ENCODE data around the gene WNK2.

The WNK2 gene

DNA sequence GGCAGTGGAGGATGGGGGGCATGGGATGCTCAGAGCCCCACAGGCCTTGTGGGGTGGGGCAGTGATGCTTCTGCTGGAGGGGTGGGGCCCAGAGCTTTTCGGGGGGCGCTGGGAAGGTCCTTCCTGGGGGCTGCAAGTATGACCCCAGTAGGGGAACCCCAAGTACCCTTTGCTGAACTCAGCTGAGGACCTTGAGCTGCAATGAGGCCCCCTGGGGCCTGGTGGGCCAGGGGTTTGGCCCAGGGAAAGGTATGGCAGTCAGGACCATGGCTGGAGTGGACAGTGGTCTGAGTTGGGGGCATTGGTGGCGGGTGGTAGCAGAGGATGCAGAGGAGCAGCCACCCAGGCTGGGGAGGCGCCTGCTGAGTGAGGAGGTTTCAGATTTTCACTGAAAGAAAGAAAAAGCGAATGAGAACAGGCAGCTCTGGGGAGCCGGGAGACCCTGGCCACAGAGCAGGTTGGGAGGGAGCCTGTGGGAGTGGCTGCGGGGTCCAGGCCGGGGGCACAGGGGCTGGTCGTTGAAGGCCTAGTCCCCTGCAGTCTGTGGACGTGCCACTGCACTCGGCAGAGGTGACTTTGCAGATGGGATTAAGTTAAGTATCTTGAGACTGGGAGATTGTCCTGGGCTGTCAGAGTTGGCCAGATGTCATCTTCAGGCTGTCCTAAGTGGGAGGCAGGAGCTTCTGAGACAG, 19.2 kb downstream of the WNK2 start:
- no peak for DNase-seq

DNA sequence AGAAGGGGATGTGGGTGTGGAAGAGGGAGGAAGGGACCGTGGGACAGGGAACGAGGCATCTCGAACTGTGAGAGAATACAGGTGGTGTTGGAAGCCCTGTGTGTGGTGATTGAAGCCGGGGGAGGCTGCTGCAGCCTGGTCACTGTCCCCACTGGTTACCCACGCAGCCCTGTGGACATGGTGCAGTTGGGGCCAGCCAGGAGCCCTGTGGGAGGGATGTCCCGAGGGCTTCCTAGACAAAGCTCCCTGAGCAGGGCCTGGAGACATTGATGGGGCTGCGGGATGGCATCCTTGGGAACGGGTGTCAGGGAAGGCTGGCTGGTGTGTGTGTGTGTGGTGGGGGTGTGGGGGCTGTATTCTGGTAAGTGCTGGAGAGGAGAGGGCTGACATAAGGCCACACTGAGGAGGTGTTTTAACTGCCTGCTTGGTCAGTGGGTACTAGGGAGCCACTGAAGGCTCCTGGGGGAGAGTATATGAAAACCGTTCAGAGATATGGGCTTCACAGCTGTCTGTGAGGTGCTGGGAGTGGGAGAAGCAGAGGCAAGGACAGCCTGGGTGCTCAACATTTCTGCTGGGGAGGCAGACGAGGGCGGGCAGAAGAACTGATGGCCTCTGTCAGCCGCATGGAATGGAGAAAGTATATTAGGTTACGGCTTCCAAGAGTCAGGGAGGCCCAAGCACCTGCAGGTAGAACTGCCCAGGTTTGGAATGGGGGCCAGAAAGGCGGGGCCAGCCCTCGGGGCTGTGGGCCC, 20.0 kb downstream of the WNK2 start:
- DNase-seq = no peak

- DNase-seq = no peak
These were observed 20.6 kb downstream of the WNK2 start for GRCh38 chr9:93204470-93205043.

DNA sequence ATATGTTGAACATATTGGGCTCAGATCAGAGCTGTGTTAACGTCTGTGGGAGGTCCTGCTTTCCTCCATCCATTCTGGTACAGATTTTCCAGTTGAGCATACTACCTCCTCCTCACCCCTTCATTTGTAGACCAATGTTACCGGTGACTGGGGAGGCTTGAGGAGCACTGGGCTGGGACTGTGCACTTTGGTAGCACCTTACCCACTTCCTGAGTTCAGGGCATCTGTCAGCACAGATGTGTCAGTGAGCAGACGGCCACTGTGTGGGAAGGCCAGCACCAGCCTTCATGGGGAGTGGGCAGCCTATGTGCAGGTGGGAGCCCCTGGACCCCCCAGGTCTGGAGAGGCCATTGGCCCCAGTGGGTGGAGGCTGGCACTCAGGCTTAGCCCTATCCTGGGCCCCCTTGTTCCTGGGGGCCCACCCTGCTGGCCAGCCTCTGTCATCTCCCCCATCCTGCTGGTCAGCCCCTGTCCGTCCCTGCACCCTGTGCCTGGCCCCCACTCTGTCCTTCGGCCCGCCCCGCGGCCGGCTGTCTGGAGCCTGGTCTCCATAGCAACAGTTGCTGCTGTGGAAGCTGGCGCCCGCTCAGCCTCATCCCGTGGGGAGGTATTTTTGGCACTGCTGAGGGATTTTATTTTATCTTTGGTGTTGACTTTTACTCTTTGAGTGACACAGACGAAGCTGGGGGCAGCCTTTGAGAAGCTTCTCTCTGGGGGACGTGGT, 21.3 kb downstream of the WNK2 start:
- no peak for DNase-seq

DNA sequence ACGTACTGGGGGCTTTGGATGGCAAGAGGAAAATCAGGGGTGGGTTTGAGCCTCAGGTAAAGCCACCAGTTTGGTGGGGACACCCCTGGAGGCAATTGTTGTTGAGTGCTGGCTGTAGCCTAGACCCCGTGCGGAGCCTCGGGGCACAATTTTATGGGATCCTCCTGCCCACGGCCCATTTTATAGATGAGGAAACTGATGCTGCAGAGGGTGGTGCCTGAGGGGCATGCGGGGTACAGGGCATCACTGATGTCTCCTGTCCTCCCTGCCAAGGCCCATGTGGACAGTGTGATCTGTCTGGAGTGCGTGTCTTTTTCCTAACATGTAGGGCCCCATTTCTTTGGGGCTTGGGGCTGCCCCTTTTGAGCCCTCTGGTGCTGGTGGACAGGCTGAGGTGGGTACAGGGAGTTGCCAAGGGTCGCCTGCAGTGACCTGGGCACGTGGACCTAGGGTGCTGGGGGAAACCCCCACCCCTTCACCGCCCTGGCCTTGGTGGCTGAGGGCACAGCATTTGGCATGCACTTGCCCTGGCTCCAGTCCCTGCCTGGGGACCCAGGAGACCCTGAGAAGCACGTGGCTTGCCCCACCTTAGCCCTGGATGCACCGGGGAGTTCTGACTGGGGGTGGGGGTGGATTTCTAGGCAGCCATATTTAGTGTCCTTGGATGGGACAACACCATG, 22.1 kb downstream of the WNK2 start:
- no peak for DNase-seq

- DNase-seq = no peak
These were observed 22.7 kb downstream of the WNK2 start for GRCh38 chr9:93206576-93207155.

GRCh38 chr9:93207326-93207814, 23.4 kb downstream of the WNK2 start:
- DNase-seq = no peak

GRCh38 chr9:93207860-93208734, 24.2 kb downstream of the WNK2 start:
- DNase-seq = no peak

- no peak for DNase-seq
These were observed 25.2 kb downstream of the WNK2 start for GRCh38 chr9:93209097-93209496.

GRCh38 chr9:93209576-93210323, 25.8 kb downstream of the WNK2 start:
- no peak for DNase-seq

- DNase-seq = no peak
These were observed 26.5 kb downstream of the WNK2 start for GRCh38 chr9:93210324-93210973.

- DNase-seq = no peak
These were observed 27.2 kb downstream of the WNK2 start for GRCh38 chr9:93210974-93211653.

DNA sequence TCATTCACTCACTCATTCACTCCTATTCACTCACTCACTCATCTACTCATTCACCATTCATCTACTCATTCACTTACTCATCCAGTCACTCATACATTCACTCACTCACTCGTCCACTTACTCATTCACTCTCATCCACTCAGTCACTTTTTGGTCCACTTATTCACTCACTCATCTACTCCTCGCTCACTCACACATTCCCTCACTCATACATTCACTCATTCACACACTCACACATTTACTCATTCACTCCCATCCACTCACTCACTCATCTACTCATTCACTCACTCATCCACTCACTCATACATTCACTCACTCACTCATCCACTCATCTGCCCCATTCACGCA, 27.7 kb downstream of the WNK2 start:
- no peak for DNase-seq

- DNase-seq = no peak
These were observed 28.5 kb downstream of the WNK2 start for GRCh38 chr9:93212409-93212808.

DNA sequence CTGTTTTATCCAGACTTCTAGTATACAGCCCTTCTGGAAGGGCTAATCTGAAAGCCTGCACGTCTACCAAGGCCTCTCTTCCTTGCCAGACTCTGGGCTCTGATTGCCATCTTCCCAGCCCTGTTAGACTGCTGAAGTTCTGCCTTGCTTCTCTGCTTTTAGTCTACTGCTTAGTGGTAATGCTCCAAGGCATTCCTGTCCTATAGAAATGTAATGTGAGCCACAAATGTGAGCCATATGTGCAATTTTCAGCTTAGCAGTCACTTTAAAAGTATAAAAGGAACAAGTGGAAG, 32.1 kb downstream of the WNK2 start:
- DNase-seq = no peak

DNA sequence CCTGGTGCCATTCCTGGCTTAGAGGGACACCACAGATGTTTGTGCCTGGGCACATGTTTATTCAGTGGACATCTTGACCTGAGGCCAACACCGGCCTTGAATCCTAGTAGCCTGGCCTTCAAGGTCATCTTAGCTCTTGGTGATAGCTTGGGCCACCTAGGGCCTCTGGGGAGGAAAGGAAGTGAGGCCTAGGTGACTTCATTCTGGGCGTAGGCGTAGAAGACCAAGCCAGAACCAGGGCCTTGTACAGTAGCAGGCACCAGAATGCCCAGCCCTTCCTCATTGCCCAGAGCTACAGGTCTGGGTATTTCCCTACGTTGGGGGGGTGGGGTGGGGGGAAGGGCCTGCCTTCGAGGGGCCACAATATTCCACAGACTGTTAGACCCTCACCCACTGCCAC, 33.8 kb downstream of the WNK2 start:
- DNase-seq = no peak

DNA sequence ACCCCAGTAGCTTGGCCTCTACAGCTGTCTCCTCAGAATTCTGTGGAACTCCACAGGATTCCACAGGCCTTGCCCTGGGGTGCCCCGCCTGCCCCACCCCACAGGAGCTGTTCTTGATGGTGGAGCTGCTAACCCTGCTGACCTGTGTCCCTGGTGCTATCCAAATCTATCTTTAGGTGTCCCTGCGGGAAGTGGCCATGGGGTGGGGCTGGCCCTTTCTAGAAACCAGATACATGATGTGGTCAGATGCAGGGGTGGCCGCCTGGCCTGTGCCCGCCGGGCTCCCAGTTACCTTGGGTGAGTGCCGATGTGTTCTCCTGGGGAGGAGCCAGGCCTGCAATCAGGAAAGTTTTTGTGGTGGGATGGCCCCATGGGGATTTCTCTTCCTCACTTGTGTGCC, 34.2 kb downstream of the WNK2 start:
- DNase-seq = no peak

GRCh38 chr9:93218671-93219420, 34.9 kb downstream of the WNK2 start:
- DNase-seq = no peak

DNA sequence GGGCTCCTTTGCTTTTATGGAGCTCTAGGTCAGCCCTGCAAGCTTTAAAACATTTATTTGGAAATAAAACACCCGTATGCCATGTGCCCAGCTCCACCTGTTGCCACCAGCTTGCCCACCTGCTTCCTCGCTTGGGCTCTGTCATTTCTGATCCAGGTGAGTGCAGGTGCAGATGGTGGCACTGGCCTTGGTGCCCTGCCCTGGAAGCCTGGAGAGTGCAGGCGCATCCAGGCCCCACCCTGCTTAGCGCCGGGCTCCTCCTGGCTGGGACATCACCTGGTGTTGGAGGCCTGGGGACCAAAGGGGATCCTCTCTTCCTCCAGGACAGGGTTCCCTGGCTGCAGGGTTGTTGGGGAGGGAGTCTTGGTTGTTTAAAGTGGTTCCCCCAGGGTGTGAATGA, 35.8 kb downstream of the WNK2 start:
- DNase-seq = no peak
